T-helper 2 cell treated with Interferon-gamma antibody and Interleukin-4, amounts not matched to agents 5 μg/mL and 100 μg/mL, for 36 hours (primary cell): Measurements from ENCODE around the gene TPM4.

Experiments
- DNase-seq: peaks from one replicate; pipeline ENCODE4 v3.0.0; 2021; ENCODE audit warnings: low spot score
- H3K27ac Mint-ChIP-seq: one replicate; pipeline ENCODE4 v1.8.0; 2021; ENCODE audit warnings: mild to moderate bottlenecking, mixed read lengths
- H3K27me3 Mint-ChIP-seq: one replicate; pipeline ENCODE4 v1.8.0; 2021; ENCODE audit warnings: low read depth, mixed read lengths
- H3K36me3 Mint-ChIP-seq: one replicate; pipeline ENCODE4 v1.8.0; 2021; ENCODE audit warnings: low read depth, mixed read lengths
- H3K4me1 Mint-ChIP-seq: one replicate; pipeline ENCODE4 v1.8.0; 2021; ENCODE audit warnings: low read depth, mixed read lengths
- H3K4me3 Mint-ChIP-seq: one replicate; pipeline ENCODE4 v1.8.0; 2022; ENCODE audit warnings: mild to moderate bottlenecking, moderate library complexity, mixed read lengths
- H3K9me3 Mint-ChIP-seq: one replicate; pipeline ENCODE4 v1.8.0; 2021; ENCODE audit warnings: mixed read lengths

TPM4 gene

DNA sequence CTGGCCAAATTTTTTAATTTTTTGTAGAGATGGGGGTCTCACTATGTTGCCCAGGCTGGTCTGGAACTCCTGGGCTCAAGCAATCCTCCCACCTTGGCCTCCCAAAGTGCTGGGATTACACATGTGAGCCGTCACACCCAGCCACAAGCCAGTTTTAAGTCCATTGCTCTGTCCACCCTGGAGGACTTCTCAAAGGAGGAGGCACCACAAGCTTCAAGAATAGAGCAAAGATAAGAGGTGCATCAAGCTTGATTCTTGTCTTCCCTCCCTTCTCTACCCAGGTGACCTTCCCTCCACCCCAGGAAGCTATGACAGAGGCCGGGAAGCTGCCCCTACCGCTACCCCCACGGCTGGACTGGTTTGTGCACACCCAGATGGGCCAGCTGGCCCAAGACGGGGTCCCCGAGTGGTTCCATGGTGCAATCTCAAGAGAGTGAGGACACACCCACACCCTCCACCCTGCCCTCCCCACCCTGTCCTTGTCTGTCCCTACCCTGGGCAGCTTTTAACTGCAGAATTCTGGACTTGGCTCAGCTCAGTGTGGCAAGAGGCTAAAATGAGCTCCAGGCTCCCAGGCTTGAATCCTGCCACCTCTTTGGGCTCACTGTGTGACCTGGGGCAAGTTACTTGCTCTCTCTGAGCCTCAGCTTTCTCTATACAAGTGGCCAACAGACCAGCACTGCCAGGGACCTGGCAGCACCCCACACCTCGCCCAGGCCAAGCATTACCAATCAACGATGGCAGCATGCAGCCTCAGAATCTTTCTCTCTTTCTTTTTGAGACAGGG lies 72.3 kb downstream of the TPM4 start:
- Mint-ChIP-seq H3K36me3 (peaks cover 53% of the 10 kb centered on the region), H3K4me1 (peaks cover 29% of the 10 kb centered on the region), H3K27ac (peak overlapping the region; percentile 74), H3K4me3 (peak overlapping the region; percentile 29), H3K27me3 (no peaks in the 10 kb centered on the region), H3K9me3 (no peaks in the 10 kb centered on the region)
- DNase-seq = no peak
